Midbrain (tissue), 1 donor: ENCODE results near the gene B3GLCT.
"Not testable (repeated sequence)": the region's sequence is repeated elsewhere in the genome, so short reads cannot be mapped to it uniquely, and the experiment has no call there.

Experiments
- DNase-seq: peaks from one replicate; lab custom pipeline; 2025; lab: John Stamatoyannopoulos, UW

B3GLCT gene

GRCh38 chr13:31199849-31200636, at the start of gene B3GLCT:
TSS of gene B3GLCT (plus strand) at chr13:31199975. CDS start at chr13:31200085, 110 bp downstream.
- DNase-seq: peak; percentile 82

DNA sequence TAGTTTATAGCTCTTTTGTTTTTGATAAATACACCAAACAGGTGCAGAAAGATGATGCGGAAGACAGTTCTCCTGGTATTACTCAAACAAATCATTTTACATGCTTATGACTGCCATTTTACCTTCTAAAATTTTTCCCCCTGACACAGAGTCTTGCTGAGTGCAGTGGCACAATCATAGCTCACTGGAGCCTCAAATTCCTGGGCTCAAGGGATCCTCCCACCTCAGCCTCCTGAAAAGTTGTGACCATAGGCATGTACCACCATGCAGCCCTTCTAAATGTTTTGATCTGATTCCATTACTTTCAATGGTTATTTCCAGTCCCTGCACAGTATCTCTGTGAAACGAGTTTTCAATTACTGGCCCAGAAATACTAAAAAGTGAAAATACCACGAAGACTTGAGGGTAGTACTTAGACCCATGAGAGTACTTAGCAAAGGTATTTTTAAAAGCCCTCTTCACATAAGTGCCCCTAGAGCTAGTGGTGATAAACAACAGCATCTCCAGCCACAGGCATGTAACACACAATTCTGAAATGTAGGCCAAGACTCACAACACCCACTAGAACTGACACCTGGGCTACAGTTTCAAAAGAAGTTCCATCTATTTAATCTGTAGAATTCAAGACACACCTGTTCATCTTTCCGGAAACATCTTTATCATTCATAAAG, 49.3 kb upstream of the B3GLCT start:
- no peak for DNase-seq

DNA sequence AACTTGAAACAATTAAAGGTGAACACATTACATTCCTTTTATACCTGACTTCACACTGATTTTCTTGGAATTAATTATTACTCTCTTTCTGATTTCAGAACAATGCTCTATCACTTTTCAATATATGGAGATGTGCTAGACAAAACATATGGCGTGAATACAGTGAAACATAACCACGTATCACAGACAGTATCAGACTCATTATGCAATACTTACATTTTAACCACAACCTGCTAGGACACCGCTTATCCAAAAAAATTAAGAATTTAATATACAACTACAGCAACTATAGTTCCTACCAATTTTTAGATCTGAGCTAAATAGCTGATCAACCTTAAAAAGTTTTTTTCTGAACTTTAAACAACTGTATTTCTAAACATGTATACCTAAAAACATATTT, 47.9 kb upstream of the B3GLCT start:
- DNase-seq: no peak

DNA sequence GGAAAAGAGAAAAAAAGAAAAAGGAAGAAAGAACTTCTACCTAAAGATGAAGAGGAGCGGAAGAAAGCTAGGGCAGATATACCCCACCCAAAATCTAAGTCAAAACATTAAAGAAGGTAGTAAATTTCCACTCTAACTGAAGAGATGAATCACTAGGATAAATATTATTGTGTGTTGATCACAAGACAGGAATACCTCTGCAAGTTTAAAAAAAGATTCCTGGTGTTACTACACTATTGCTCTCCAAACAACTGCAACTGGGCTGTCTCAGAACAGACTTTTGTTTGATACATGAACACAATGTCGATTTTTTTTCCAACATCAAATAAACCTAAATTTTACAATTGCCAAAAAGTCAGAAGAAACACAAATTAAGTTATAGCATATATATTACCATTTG, 44.8 kb upstream of the B3GLCT start:
- DNase-seq: no peak

GRCh38 chr13:31159306-31159705, 40.5 kb upstream of the B3GLCT start:
- DNase-seq: no peak

DNA sequence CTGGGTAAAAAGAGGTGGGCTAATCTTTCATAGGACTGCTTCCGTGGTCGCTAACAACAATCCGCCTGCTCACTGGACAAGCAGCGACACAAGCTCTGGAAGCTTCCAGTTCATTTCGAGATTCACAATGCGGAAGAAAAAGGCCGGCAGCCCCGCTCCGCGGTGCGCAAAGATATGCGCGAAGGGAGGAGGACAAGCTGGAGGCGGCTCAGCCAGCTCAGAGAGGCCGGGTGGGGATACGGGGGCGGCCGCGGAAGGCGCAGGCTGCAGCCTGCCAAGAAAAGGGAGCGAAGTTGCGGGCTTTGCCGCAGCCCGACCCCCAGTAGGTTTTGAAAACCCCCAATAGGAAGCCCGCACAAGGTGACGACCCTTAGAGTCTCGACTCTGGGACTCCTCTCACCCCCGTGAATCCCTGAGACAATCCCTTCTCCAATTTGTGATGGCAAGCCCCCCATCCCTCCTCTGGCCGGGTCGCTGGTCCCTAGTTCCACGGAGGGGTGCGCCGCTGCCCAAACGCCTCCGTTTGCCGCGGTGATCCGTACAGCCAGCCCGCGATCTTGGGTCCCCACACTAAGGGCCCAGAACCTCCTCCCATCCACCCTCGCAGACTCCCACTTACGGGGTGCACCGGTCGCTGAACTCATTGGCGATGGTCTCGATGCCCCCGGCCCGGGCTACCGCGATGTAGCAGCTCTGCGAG, 38.8 kb upstream of the B3GLCT start:
- DNase-seq: peak; percentile 51

DNA sequence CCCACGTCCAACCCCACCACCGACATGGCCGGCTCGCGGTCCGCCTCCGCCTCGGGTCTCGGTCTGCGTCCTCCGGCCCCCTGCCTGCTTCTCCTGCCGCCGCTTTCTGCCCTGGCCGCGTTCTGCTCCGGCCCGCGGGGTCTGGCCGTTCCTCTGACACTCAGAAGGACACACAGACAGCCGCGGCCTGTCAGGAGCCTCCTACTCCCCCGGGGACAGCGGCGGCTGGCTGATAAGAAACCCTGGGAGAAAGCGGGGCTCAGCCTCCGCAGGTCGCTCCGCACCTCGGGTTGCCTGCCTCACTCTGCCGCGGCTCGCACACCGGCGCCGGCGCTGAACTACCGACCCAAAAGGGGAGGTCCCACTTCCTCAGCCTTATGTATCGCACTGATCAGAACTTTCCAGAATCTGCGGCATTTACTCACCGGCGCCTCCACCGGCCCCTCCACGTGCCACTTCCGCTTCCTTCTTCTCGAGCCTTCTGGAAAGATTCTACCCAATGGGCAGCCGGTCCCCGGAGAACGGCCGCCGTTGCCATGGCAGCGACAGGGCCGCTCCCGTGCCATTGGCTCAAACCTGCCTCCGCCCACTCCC, 38.1 kb upstream of the B3GLCT start, which contains the start of gene HSPH1:
HSPH1 (minus strand) TSS at position 348 of the 594 bp plus-strand sequence; CDS start at position 26, 322 bp downstream.
- peak; percentile 97 for DNase-seq

- DNase-seq: peak; percentile 97
Observed at GRCh38 chr13:31162151-31163008, 37.4 kb upstream of the B3GLCT start.

GRCh38 chr13:31166591-31166990, 33.2 kb upstream of the B3GLCT start:
- no peak for DNase-seq

GRCh38 chr13:31167490-31167889, 32.3 kb upstream of the B3GLCT start:
- DNase-seq: no peak

DNA sequence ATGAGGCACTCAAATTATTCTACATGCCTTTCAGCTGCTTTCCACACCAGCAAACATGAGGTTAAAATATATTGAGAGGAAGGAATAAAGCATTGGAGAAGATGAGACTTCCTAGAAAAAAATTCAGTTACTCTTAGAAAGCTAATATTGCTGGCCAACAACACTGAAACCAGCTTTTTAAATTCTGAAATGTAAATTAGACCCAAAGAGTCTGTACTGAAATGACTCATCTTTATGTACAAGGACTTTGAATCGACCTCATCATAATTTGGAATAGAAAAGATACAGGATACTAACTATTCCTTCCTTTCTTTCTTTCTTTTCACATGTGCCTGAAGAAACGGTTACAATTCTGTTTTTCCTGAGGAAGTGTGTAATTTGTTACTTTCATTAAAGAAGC, 31.6 kb upstream of the B3GLCT start:
- no peak for DNase-seq

DNA sequence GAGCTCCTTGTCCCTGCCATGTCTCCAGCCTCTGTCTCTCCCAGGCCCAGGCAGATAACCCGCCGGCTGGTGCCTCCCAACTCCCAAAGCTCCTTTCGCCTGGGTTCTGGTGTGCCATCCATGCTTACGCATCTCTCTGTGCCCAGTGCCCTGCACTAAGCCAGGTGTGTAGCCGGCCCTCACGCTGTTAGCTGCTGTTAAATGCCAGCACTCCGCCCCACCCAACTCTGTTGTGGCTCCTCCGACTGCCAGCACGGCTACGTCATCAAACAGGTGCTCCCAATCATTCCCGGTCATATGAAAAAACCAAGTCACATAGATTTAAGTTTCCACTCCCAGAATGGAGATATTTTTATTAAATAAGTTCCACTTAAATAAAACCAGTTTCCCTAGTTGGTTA, 31.0 kb upstream of the B3GLCT start:
- no peak for DNase-seq

DNA sequence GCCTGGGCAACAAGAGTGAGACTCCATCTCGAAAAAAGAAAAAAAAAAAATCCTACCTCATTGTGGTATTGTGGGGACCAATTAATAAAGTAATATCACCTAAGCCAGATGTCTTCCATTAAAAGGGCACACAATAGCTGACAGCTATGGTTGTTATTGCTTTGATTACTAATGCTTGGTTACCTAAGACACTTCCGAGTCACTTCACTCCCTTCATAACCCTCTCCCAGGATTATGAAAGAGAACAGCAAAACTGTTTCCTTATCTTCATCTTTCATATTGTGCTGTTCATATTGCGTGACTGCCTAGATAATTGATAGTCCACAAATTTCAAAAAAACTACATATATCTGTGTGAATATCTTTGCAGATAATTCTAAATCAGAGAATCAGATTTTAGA, 27.8 kb upstream of the B3GLCT start:
- no peak for DNase-seq

- DNase-seq: no peak
Observed at GRCh38 chr13:31172535-31172934, 27.2 kb upstream of the B3GLCT start.

GRCh38 chr13:31174018-31174417, 25.8 kb upstream of the B3GLCT start:
- DNase-seq: peak; percentile 41

GRCh38 chr13:31175847-31176532, 23.8 kb upstream of the B3GLCT start:
- DNase-seq: no peak

DNA sequence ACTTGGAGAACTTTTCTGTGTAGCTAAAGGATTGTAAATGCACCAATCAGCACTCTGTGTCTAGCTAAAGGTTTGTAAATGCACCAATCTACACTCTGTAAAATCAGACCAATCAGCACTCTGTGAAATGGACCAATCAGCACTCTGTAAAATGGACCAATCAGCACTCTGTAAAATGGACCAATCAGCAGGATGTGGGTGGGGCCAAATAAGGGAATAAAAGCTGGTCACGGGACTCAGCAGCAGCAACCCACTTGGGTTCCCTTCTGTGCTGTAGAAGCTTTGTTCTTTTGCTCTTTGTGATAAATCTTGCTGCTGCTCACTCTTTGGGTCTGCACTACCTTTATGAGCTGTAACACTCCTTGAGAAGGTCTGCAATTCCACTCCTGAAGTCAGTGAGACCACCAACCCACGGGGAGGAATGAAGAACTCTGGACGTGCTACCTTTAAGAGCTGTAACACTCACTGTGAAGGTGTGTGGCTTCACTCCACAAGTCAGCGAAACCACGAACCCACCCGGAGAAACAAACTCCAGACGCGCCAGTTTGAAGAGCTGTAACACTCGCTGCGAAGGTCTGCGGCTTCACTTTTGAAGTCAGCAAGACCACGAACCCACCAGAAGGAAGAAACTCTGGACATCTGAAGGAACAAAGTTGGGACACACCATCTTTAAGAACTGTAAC, 21.8 kb upstream of the B3GLCT start:
- DNase-seq: not testable (repeated sequence)

GRCh38 chr13:31179241-31179640, 20.5 kb upstream of the B3GLCT start:
- DNase-seq: no peak

- DNase-seq: no peak
Observed at GRCh38 chr13:31179754-31180153, 20.0 kb upstream of the B3GLCT start.

DNA sequence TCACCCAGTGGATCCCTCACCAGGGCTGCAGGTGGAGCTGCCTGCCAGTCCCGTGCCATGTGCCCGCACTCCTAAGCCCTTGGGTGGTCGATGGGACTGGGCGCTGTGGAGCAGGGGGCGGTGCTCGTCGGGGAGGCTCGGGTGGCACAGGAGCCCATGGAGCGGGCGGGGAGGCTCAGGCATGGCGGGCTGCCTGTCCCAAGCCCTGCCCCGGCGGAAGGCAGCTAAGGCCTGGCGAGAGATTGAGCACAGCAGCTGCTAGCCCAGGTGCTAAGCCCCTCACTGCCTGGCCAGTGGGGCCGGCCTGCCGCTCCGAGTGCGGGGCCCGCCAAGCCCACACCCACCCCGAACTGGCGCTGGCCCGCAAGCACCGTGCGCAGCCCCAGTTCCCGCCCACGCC, 16.8 kb upstream of the B3GLCT start:
- no peak for DNase-seq
